NCI-H226 (cell line): Measurements from ENCODE around the gene SRPRB.

Experiments used
- DNase-seq: peaks from one replicate; pipeline ENCODE4 v3.0.0-alpha.2; 2015

Gene SRPRB

DNA sequence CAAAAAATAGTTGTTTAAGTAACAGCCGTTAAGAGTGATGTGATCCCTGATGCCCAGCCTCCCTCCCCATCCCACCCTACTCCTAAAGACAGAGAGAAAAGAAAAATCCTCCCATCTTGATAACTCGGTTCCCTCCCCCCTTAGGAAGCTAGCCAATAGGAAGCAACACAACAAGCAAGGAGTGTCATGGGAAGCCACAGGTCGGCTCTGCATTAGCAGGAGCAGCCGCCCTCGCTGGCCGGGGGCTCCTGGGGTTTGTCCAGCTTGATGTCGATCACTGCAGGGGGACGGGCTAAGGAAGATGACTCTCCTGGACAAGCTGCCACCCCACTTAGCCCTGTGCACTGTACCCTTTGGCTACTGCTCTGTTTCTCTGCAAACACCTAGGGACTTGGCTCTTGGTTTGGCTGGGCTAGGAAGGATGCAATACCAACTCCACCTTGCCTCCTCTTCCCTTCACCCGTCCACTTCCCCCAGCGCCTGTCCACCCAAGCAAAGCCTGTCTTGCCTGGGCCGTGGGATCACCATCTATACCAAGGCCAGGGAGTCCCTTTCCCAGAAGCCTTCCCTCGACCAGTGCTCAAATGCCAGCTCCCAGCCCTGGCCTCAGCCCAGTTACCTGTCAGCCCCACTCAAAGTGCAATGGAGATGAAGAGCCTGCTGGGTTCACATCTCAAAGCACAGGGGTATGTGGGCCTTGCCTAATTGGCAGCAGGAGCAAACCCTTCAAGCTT lies 23.1 kb downstream of the SRPRB start:
- DNase-seq = no peak

- DNase-seq = no peak
These were observed 23.7 kb downstream of the SRPRB start for GRCh38 chr3:133829310-133829707.

DNA sequence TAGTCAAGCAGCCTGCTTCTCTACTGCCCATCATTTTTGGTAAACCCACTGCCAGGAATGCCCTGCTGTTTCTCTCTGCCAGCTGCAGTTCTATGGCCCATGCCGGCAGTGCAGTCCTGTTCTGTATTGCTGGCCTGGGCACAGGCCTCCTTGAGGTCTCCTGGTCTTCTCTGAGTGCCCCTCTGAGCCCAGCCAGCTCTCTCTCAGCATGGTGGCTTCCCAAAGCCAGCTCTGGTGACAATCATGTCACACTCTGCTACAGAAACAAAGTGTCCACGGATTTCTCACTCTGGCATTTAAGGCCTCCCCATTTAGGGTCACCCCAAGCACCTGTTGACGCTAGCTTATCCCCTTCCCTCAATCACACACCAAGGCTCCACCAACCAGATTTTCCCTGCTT lies 24.5 kb downstream of the SRPRB start:
- no peak for DNase-seq

DNA sequence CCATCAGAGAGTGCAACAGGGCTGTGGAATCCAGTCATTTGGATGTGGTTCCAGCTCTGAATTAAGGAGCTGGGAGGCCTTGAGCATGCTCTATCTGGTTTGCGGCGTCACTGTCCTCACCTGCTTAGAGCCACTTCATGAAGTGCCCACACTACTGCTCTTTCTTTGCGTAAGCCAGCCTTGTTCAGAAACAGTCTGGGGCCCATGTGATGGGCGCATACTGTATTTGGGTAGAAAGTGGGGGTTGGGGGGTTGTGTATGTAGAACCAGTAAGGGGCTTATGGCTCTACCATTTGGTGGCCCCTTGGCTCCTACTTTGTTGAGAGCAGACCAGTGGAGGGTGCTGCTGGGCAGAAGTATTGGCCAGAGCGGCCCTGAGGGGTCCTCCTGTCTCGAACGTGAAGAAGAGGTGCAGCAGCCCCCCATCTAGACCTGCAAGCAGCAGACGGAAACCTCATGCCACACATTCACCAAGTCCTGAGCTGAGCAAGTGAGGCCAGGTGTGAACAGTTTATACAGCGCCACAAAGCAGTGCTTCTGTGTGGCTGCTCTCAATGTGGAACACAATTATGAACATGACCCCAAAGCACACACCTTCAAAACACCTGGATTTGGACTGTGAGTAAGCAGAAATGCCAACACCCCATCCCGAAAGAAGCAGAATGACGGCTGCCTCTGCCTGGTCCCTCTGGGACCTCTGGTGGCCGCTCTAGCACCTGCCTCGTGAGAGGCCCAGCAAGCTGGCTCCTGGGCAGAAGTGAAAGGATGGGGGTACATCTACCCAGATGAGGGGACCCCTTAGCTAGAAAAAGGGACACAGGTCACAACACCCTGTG lies 26.6 kb downstream of the SRPRB start:
- DNase-seq = no peak

- DNase-seq = no peak
These were observed 27.2 kb downstream of the SRPRB start for GRCh38 chr3:133832802-133833144.

- DNase-seq = no peak
These were observed 27.7 kb downstream of the SRPRB start for GRCh38 chr3:133833267-133833666.

- no peak for DNase-seq
These were observed 28.4 kb downstream of the SRPRB start for GRCh38 chr3:133833880-133834620.

- no peak for DNase-seq
These were observed 29.2 kb downstream of the SRPRB start for GRCh38 chr3:133834621-133835417.

DNA sequence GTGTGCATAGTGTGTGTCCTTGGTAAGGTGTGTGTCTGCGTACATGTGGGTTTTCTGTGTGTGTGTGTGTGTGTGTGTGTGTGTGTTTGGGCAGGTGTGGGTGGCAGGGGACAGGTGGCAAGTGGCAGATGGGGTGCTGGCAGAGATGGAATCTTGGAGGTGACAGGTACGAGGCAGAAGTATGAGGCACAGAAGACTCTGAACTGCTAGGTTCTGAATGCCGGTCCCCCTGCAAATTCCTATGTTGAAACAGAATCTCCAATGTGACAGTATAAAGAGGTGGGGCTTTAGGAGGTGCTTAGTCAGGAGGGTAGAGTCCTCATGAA lies 29.8 kb downstream of the SRPRB start:
- no peak for DNase-seq

DNA sequence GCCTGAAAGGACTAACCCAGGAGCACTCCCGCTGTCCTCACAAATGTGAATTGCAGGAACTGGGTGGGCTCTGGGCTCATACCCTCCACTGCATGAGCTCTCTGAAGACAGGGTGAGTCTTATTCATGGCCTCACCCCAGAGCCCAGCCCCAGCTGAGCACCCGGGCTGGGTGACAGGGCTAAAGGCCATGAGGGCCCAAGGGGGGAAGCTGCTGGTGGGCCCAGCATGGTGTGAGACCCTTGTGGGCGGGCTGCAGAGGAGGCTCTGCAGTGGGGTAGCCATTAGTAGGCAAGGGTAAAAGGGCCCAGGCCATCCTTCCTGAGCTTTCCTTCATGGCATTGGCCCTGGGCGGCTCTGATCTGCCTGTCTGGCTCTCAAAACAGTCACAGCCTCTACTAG lies 30.3 kb downstream of the SRPRB start:
- DNase-seq = no peak

DNA sequence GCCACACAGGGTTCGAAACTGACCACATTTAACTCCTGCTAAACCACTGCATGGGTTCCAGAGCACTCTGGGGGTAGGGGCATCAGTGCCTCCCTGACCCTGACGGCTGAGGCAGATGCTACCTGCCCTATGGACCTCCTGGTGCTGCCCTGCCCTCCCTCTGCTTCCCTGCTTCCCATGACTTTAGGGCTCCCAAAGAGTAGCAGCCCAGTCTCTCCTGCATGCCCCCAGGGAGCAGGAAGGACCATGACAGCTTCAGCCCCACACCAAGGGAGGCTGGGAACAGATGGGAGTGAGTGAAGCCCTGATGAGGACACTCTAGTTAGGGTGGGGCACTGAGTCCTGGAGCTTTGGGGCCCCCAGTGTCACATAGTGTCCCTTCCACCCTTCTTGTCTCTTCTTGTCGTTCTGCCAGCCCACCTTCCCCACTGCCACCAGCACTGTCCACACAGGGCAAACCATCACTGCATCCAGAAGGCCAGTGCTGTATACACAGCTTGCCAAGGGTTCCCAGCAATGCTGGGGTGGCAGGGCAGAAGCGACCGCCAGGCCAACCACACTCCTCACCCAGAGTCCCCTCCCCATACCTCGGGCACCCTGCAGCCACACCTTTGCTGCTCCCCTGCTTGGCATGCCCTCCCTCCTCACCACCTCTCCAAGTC lies 31.0 kb downstream of the SRPRB start:
- DNase-seq = no peak

DNA sequence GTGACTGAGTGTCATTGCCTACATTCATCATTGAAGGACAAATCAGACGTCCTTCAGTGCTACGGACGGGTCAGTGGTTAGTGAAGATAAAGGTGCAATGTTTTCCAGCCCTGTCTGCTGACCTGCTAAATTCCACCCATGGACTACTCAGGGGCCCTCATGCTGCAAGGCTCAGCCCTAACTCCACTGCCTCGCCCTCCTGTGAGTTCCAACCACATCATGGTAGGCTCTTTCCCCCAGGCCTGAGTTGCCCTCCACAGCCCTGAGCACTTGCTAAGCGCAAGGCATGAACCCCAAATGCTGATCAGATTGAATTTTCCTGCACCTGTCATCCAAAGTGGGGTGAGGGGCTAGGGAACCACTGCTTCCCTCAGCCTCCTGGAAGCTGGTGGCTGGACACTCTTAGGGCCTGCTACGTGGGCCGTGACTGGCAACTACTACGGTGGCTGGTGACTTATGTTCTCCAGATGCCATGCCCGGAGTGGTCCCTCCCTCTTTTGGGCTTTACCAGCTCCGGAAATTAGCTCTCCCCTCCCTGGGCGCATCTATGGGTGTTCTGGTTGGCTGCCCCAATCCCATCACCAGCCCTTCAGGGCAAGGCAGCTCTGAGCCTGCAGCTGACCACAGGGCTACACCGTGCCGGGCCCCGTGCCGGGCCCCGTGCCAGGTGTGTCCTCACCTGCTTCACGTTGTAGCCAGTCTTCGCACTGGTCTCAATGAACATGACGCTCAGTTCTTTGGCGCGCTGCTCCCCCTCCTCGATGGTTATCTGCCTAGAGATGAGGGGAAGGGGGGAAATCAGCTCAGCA lies 32.1 kb downstream of the SRPRB start:
- DNase-seq = no peak

- DNase-seq = no peak
These were observed 32.7 kb downstream of the SRPRB start for GRCh38 chr3:133838296-133838789.

DNA sequence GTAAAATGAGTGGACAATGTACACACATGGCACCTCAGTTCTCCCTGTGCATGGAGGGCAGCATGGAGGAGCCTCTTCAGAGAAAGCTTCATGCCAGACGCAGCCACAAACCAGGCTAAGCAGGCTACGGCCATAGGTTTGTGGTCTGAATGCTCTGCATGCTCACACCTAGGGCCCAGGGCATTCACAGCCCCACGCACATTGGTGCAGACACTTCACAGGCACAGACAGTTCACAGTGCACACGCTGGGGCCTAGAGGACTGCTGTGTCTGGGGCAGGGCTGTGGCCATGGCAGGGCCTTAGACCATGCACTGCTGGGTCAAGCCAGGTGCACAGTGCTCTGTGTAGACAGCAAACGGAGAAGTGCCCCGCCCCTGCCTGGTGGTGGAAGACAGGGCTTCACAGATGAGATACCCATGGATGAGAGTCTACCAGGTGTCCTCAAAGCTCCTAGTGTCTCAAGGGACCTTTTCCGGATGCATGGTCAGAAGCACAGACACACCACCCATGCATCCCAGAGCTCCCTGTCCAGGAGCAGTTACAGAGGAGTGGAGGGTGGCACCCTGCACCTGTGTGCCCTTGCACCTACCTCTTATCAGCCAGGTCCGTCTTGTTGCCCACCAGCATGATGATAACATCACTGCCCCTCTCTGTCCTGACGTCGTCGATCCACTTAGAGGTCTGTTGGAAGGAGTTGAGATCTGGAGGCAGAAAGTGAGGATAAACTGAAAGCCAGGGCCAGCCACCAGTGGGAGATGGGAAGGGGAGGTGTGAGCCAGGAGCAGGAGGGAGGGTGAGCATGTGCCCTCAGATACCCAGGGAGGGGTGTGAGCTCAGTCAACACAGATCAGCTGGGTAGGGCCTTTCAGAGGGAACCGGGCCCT lies 33.5 kb downstream of the SRPRB start:
- DNase-seq = no peak

GRCh38 chr3:133840055-133840737 lies 34.6 kb downstream of the SRPRB start:
- DNase-seq = no peak

GRCh38 chr3:133840767-133841166 lies 35.2 kb downstream of the SRPRB start:
- no peak for DNase-seq

DNA sequence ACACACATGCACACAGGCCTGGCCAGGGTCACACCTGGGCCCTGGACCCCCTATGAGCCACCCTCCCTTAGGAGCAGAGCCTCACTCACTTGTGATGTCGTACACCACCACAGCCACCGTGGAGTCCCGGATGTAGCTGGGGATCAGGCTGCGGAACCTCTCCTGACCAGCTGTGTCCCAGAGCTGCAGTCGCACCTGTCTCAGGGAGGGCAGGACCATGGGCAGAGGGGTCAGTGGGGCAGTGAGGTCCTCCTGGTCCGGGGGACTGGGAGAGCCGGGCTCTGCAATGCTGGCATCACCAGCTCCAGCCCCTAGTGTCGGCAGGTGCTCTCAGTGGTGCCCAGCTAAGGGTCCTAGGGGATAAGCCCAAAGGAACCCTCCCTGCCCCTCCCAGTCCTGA lies 35.6 kb downstream of the SRPRB start:
- DNase-seq = no peak

DNA sequence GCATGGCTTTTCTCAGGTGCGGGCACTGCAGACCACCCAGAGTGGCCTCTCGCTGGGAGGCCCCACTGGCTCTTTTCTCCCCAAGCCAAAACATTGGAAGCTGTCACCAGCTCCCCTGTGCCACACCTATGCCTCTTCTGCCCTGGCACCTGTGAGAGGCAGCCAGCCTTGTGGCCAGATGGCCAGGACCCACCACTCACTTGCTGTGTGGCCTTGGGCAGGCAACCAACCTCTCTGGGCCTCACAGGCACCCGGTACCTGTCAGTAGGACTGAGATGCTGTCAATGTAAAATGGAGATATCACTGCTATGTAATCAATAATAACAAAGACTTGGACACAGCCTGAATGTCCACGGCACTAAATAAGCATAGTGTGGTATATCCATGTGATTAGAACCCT lies 36.5 kb downstream of the SRPRB start:
- DNase-seq = no peak

GRCh38 chr3:133843634-133844033 lies 38.0 kb downstream of the SRPRB start:
- peak; percentile 8 for DNase-seq

DNA sequence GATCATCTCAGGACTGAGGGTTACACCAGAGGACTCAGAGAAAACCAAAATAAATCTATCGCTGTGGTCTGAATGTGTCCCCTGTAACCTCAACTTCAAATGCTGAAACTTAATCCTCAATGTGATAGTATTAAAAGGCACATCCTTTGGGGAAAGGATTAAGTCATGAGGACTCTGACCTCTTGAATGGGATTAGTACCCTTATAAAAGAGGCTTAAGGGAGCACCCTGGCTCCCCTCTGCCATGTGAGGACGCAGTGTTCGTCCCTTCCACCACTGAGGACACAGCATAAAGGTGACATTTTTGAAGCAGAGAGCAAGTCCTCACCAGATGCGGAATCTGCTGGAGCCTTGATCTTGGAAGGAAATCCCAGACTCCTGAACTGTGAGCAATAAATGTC lies 39.5 kb downstream of the SRPRB start:
- DNase-seq = no peak
